Activated CD4-positive, alpha-beta T cell treated with anti-CD3 and anti-CD28 coated beads, Interleukin-2, Interleukin-6, amounts not matched to agents 100 ng/mL and 50 ng/mL, durations not matched to agents 16 hours and 8 hours (primary cell): Measurements from ENCODE around the gene CCND1.

Source experiments
- DNase-seq: peaks from one replicate; pipeline ENCODE4 v3.0.0-alpha.2; 2020

Gene CCND1

DNA sequence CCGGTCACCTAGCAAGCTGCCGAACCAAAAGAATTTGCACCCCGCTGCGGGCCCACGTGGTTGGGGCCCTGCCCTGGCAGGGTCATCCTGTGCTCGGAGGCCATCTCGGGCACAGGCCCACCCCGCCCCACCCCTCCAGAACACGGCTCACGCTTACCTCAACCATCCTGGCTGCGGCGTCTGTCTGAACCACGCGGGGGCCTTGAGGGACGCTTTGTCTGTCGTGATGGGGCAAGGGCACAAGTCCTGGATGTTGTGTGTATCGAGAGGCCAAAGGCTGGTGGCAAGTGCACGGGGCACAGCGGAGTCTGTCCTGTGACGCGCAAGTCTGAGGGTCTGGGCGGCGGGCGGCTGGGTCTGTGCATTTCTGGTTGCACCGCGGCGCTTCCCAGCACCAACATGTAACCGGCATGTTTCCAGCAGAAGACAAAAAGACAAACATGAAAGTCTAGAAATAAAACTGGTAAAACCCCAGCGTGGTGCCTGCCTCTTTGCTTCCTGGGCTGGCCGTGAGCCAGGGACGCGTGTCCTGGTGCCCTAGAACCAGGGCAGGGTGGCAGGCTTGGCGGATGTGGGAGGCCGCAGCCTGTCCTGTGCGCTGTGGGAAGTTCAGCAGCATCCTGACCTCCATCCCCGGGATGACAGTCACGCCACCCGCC is 13.2 kb downstream of the CCND1 start:
- no peak for DNase-seq

DNA sequence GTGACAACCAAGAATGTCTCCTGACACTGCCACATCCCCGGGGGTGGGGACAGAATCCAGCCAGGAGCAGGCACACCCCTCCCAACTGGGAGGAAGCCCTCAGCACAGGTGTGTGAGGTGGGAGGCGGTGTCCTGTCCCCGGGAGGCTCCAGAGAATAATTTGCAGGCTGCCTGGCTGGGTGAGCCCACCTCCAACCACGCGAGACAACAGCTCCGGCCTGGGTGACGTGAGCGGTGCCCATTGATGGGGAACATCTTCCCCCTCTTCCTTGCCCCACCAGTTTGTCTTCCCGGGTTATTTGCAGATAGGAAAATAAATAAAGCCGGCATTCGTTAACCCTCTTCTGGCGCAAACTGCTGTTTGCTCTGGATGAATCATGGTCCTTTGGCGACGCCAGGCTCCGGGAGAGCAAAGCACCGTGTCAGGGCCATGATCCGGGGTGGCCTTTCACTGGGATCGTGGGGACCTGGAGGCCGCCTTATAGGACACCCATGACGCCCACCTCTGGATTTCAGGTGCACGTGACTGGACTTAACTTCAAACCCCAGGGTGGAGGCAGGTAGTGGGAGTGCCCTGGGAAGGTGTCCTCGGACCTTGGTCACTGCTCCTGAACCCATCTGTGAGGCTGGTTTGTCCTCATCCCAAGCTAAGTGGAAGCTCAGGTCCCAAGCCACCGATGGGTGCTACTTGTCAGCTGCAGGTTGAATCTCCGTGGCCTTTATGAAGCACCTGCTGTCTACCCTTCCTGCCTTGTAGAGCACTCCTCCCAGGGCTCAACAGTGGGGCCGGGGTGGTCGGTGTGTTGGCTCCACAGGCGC is 13.9 kb downstream of the CCND1 start:
- no peak for DNase-seq

DNA sequence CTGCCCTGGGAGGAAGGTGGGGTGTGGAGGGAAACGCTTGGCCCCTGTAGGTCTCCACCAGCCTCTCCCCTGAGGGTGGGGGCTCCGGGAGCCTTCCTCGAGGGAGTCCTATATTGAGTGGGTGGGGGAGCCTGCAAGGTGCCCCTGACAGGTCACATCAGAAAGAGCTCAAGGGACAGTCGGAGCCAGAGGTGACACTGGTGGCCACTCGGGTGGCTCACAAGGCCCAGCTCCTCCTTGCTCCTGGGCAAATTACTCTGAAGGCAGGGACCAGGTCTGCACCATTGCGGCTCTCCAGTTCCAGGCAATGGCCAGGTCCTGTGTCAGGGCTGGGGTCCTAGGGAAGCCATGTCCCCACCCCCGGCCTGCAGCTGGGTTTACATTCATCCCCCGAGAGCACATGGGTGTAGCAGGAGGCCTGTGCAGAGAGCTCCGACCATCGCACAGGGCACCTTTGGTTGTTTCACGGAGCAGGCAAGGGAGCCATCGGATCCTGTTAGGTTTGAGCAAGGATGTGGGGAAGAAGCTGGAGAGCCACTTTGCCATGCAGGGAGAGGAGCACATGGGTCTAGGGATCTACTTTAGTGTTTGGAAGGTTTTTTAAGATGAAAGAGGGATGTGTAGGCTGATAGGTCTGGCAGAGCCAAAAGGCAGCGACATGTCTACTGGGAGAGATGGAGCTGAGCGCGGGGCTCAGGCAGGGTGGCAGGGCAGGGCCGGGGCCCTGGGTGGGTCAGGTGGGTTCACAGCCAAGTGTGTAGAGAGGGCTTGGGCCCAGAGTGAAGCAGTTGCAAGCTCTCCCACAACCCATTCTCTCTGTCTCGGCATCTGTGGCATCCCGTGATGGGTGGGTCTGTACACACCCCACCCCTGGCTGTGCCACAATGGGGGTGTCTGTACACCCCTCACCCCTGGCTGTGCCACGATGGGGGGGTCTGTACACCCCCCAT is 14.8 kb downstream of the CCND1 start:
- DNase-seq: no peak

DNA sequence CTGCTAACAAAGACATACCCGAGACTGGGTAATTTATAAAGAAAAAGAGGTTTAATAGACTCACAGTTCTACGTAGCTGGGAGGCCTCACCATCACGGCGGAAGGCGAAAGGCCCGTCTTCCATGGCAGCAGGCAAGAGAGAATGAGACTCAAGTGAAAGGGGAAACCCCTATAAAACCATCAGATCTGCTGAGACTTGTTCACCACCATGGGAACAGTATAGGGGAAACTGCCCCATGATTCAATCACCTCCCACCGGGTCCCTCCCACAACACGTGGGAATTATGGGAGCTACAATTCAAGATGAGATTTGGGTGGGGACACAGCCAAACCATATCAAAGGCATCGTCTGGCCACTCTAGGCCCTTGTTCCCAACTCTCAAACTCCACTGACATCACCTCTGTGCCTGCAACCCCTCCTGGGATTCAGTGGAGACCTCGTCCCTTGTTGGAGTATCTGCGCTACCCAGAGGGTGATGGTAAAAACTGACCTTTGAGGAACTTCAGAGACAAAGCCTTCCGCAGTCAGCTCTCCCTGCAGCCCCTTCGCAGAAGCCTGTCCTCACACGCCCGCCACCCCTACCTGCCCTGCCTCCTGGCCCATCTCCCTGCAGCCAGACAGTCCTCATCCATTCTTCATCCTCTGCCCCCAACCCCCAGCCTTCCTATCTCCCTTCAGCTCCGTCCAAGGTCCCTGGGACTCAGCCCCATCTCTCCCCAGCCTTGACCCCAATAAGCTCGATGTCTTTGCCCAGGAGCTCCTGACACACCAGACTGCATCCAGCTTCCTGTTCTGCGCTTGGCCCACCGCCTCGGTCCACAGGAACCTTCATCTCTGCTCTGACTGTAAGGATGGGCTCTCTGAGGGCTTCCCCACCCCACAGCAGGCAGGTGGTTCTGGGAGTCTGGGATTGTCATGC is 15.8 kb downstream of the CCND1 start:
- no peak for DNase-seq

DNA sequence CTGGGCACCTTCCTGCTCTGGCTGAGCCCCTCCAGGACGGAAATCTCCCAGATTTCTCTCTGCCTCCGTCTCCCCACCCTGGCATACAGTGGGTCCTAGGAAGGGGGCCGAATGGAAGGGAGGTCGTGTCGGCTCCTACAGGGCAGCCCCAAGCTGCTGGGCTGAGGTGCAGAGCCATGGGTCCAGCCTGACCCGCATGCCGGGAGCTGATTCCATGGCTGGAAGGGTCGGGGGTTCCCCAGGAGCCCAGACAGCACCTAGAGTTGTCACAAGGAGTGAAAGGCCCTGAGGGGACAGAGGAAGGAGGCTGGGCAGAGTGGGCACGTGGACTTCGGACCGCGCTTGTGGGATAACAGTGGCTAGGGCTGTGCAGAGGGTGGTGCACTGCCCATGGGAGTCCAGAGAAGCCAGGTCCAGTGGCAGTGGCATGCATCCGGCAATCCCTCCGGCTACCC is 16.5 kb downstream of the CCND1 start:
- DNase-seq: no peak

DNA sequence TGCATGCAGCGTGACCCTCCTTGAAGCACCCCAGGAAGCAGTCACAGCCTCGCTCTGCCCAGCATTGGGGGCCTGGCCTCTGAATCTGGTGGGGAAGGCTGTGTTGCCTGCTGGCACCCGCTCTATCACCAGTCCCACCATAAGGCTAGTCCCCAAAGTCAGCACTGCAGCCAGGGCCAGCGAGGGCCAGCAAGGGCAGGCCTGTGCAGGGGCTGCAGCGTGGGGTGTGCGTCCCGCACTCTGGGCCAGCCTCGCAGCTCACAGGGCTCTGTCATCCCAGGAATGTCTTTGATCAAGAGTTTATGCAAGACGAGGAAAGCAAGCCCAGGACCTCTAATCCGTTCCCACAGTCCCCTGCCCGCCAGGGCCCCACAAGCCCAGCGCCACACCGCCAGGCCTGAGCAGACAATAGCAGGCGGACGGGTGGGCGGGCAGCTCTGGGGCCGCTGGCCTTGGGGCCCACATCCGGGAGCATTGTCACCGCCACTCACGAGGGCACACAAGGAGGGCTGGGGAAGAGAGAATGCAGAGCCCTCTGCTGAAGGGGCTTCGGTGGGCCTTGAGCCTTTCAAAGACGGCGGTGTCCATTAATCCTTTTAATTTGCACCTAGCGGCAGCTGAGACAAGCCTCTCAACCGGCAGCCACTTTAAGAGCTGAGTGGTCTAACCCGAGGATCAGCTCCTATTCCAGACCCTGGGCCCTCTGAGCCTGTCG is 17.1 kb downstream of the CCND1 start:
- DNase-seq: no peak

DNA sequence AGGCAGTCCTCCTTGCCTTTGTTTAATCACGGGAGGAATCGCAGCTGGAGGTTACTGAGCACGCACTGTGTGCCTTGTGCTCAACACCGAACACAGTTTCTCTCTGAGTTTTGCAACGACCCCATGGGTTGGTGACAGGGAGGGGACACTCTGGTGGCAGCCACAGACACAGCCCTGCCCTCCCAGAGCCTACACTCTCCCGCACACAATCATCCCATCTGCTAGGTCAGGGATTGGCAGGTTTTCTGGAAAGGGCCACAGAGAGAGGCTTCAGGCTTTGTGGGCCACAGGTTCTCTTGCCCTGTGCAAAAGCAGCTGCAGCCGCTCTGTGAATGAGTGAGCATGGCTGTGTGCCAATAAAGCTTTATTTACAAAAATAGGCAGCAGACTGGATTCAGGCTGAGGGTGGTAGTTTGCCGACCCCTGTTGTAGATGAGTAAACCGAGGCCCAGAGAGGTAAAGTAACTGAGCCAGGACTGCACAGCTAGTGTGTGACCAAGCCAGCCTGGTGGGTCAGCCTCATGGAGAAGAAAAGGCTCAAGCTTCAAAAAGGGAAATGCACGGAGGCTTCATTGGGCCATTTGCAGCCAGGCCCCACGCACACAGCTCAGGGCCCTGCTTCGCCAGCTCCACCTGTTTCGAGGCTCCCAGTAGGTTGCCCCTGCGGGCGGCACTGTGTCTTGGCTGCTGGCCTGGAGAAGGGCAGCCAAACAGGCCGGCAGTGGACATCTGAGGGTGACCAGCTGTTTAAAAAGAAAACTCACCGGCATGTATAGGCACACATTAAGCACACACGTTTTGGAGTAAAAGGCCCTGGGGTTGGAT is 17.9 kb downstream of the CCND1 start:
- no peak for DNase-seq

DNA sequence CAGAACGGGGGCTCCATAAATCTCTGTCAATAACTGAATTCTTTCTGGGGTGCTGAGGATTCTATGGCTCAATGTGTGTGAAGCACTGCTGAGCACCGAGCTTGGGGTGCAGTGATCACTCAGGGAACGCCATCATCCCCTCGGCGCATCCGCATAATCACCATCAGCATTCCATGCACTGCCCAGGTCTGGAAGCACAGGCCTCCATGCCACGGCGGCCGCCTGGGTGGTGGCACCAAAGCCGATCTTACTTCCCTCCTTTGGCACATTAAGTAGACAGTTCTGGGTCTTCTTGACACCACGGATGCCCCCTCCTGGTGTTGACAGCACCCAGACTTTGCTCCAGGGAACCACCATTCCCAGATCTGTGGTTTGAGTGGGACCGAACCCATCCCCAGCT is 18.6 kb downstream of the CCND1 start:
- no peak for DNase-seq

DNA sequence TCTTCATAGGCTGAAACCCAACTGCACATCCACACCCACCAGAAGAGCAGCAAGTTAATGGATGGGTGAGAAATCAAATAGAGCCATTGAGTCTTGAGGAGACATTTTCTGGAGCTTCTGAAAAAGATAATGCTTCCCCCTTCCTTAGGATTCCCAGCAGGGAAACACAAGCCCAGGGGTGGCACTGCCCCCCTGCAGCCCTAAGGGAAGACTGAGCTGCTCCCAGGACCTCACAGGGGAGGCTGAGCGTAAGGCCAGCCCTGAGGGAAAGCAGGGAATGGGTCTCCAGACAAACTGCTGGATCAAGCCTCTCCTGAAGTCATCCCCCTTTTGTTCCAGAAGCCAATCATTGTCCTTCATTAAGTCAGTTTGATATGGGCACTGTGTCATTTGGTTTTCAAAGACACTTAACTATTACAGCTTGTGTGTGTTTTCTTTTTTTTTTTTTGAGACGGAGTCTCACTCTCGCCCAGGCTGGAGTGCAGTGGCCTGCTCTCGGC is 19.1 kb downstream of the CCND1 start:
- no peak for DNase-seq

DNA sequence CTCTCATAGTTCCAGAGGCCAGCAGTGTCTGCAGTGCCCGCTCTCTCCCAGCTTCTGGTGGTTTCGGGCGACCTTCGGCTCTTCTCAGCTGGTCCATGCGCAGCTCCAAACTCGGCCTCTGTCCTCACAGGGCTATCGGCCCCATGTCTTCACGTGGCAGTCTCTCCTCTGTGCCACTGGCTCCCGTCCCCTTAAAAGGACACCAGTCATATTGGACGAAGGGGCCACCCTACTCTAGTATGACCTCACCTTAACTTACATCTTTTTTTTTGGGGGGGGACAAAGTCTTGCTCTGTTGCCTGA is 20.4 kb downstream of the CCND1 start:
- no peak for DNase-seq

DNA sequence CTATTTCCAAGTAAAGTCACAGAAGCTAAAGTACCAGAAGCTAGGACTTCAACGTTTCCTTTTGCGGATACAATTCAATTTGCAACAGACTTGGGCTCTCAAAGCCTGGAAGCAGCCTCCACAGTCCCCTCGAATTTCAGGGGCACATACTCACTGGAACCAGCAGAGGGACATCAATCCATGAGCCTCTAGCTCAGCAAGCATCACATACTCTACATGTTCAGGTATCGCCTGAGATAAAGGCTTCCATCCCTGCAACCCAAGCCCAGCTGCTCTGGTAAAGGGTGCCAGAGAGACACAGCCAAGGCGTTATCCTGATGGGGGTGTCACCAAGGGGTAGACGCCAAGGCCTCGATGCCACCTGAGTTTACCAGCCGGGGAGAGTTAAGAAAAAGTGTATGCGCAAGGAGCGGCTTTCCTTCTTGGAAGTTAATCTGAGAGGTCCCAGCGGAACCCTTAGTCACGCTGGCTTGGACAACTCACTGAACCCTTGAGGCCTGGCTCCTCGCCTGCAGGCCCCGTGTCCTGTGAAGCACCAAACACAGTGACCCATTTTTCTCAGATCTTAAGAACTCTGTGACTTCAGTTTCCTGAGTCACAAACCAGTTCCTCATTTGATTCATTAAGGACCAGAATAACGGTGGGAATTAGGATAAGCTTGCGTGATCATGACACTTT is 21.2 kb downstream of the CCND1 start:
- no peak for DNase-seq

DNA sequence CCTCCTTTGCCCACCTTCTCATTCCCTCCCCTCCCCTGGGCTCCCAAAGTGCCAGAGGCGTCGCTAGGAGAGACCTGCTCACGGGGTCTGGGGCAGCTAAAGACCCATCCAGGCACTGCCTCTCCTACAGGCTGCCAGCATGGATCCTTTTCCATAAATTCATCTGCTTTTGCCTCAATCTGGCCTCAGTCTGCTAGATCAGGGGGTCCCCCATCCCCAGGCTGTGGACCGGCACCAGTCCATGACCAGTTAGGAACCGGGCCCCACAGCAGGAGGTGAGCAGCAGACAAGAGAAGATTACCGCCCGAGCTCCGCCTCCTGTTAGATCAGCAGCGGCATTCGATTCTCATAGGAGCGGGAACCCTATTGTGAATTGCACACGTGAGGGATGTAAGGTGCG is 21.9 kb downstream of the CCND1 start:
- DNase-seq: no peak

DNA sequence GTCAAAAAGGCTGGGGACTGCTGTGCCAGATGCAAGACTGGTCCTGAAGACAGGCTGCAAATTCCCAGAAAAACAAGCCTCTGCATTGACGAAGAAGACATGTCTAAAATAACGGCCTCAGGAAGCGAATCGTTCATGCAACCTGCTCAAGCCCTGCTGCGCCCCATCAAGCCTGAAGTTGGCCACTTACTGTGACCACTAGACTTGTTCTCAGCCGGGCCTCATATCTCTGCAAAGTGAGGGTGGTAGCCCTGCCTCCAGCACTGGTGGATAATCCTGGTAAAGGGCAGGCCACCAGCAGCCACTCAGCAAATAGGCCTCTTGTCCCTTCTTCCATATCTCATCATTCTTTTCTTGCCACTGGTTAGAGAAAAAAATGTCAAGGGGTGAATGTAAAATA is 22.4 kb downstream of the CCND1 start:
- no peak for DNase-seq

DNA sequence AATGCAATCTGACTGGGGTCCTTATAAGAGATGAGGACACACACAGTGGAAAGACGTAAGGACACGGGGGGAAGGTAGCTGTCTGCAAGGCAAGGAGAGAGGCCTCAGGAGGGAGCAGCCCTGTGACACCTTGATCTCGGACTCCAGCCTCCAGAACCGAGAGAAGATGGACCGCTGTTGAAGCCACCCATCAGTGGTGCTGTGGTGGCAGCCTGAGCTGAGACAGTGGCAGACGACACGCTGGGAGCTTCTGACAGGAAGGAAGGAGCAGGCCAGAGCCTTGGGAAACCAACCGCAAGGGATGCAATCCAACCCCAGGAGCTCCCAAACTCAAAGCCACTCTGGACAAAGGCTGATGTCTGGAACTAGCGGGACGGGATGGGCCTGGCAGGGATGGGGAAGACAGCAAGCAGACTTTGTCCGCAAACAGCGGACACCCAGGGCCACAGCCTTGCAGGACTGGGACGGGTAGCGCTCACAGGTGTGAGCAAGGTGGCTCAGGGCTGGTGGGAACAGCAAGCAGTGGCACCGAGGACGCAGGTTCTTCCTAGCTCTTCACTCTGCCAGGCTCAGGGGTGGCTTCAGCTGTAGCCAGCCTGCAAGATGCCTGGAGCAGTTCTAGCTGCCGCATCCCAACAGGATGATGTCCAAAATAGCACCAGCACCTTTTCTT is 23.3 kb downstream of the CCND1 start:
- DNase-seq: no peak

DNA sequence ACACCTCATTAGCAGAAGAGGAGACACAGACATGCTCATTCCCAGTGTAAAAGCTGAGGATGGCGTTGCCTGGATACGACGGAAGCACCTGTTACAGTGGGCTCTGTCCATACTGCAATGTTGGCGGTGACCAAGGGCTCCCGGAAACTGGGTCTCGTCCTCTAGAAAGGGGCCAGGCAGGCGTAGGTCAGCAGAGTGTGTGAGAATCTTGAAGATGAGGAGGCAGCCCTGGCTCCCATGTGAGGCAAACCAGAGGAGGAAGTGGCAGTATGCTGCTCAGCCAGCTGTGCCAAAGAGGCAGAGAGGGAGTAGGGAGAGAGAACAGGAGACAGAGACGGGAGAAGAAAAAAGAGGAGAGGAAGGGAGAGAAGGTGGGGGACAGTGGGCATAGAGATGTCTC is 23.9 kb downstream of the CCND1 start:
- DNase-seq: no peak

DNA sequence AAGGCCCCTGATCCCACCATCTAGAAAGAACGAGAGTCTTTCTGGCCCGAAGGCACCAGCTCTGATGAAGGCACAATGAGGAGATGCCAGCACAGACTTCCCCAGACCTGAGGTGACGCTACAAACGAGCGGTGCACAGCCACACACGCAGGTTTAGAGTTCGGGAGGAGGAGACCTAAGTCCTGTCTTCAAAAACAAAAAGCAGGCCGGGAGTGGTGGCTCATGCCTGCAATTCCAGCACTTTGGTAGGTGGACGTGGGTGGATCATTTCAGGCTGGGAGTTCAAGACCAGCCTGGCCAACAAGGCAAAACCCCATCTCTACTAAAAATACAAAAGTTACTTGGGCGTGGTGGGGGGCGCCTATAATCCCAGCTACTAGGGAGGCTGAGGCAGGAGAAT is 24.7 kb downstream of the CCND1 start:
- DNase-seq: no peak

DNA sequence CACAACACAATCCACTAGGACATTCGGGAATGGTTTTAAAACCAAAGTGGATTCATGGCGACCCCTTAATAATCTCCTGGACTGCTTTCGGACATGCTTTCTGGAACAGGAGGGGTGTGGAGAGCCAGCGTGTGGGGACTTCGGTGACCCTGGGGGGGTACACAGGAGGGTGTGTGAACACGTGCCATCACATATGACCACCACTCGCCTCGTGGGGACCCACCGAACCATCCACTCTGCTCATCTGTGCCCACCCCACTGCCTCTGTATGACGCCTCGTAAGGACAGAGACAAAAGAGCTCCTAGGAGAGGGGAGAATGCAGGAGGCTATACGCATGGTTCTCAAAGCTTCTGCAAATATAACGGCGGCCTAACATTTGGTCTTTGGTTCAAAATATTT is 25.3 kb downstream of the CCND1 start:
- DNase-seq: no peak

DNA sequence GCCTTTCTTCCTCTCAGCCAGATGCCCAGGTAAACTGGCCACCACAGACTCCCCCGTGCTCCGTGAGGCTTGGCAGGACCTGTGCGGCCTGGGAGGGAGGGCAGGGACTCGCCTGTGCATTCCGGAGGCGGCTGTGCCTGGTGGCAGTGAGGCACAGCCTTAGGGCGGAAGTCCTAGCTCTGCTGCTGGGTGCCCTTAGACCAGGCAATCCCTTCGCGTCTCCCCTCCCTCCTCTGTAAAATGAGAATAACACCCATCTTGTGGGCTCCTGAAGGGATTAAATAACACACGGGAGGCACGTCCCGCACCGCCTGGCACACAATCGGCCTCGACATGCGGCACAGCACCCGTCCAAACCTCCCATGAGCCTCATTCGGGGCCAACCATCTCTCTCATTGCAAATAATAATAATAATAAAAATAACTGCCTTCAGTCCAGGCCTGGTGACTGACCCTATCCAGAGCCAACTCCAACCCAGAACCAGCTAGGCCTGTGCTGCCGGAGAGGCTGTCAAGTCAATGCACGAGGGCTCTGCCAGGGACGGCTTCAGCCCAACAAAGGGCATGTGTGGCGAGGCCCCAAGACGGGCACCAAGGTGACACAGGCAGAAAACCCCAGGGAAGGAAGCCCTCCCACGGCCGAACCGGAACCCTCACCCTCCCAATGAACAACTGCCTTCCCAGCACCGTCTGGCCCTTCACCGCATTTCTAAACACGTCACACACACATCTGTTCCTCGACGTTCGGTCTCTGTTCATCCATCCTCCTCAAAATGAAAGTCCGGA is 26.0 kb downstream of the CCND1 start:
- no peak for DNase-seq
